Lower lobe of right lung (tissue), 2 donors: ENCODE measurements around the gene TPR. TPM values are rescaled to one million over a fixed set of nuclear protein-coding genes. Genes with fewer than 3 reads are reported as not detected.

Source experiments
- ATAC-seq, 2 donors: fragments of 200-7000 bp; cut with Tn5 transposase; one replicate each; pipeline ENCODE4 v1.9.1; 2020 to 2022; ENCODE audit warnings: mild to moderate bottlenecking in 2 of 2, moderate library complexity in 2 of 2
- DNase-seq: peaks from one replicate; pipeline ENCODE4 v3.0.0-alpha.2; 2020
- H3K27ac ChIP-seq: fragments of 200-600 bp; one replicate; pipeline ENCODE4 v1.8.0; 2022
- H3K27me3 ChIP-seq: fragments of 200-600 bp; one replicate; pipeline ENCODE4 v1.8.0; 2022; ENCODE audit warnings: low read depth
- H3K36me3 ChIP-seq: fragments of 200-600 bp; one replicate; pipeline ENCODE4 v1.8.0; 2022; ENCODE audit warnings: mild to moderate bottlenecking
- H3K4me1 ChIP-seq: fragments of 200-600 bp; one replicate; pipeline ENCODE4 v1.8.0; 2022
- H3K4me3 ChIP-seq: fragments of 200-600 bp; one replicate; pipeline ENCODE4 v1.8.0; 2022; ENCODE audit warnings: mild to moderate bottlenecking
- H3K9me3 ChIP-seq: fragments of 200-600 bp; one replicate; pipeline ENCODE4 v1.8.0; 2022
- CTCF ChIP-seq: fragments of 200-600 bp; IDR thresholded peaks from one replicate; pipeline ENCODE4 v1.8.0; 2022; ENCODE audit warnings: antibody characterized with exemption, mild to moderate bottlenecking
- intact Hi-C: fragments of 100-400 bp; cut with DNase I; formaldehyde crosslinking; loops from one replicate; pipeline ENCODE4 v1.11.0; 2022
- total RNA-seq: library from RNA; stranded (reverse); fragmentation: NEBNext Ultra II Directional; extraction: Animal tissue kit (Norgen Biotek cat#: 25700); gene quantifications from one replicate; pipeline ENCODE4 v1.2.1, GENCODE V29; 2021
- donor health status: DM: no; HTN: yes; CAD: no; lungs with severe emphysema.

The TPR gene
- total RNA-seq, 1 donor from 2014 or later = 79.2 TPM

GRCh38 chr1:186283374-186283773 is 91.7 kb downstream of the TPR start:
- intact Hi-C loops = no loop called here
- Histone ChIP-seq H3K27ac (no peak overlapping the region), H3K4me1 (no peaks in the 10 kb centered on the region), H3K36me3 (no peaks in the 10 kb centered on the region), H3K4me3 (no peak overlapping the region), H3K9me3 (no peaks in the 10 kb centered on the region), H3K27me3 (no peaks in the 10 kb centered on the region)
- ATAC-seq = no peak
- TF ChIP-seq CTCF = no peak
- no peak for DNase-seq

- no peaks in the 10 kb centered on the region for H3K9me3 ChIP-seq
- no peaks in the 10 kb centered on the region for H3K36me3 ChIP-seq
- no peaks in the 10 kb centered on the region for H3K4me1 ChIP-seq
- H3K27me3 ChIP-seq = no peaks in the 10 kb centered on the region
- intact Hi-C loops = no loop called here
- no peak for TF ChIP-seq CTCF
- H3K27ac ChIP-seq = no peak overlapping the region
- H3K4me3 ChIP-seq = no peak overlapping the region
- ATAC-seq = no peak
- no peak for DNase-seq
These were observed 92.6 kb downstream of the TPR start for GRCh38 chr1:186282466-186282865.

- Histone ChIP-seq H3K4me1 (no peaks in the 10 kb centered on the region), H3K9me3 (no peaks in the 10 kb centered on the region), H3K27ac (no peak overlapping the region), H3K4me3 (no peak overlapping the region), H3K27me3 (no peaks in the 10 kb centered on the region), H3K36me3 (no peaks in the 10 kb centered on the region)
- DNase-seq = no peak
- intact Hi-C loops = no loop called here
- no peak for TF ChIP-seq CTCF
- ATAC-seq = no peak
These were observed 99.2 kb downstream of the TPR start for GRCh38 chr1:186275822-186276221.

GRCh38 chr1:186272486-186272885 is 102.6 kb downstream of the TPR start:
- Histone ChIP-seq H3K4me3 (no peak overlapping the region), H3K27me3 (no peaks in the 10 kb centered on the region), H3K9me3 (no peaks in the 10 kb centered on the region), H3K4me1 (no peaks in the 10 kb centered on the region), H3K27ac (no peak overlapping the region), H3K36me3 (no peaks in the 10 kb centered on the region)
- intact Hi-C loops = no loop called here
- DNase-seq (no peak), ATAC-seq (no peak)
- TF ChIP-seq CTCF = no peak

- H3K4me1 ChIP-seq = no peaks in the 10 kb centered on the region
- no peaks in the 10 kb centered on the region for H3K9me3 ChIP-seq
- TF ChIP-seq CTCF = no peak
- ATAC-seq (no peak), DNase-seq (no peak)
- intact Hi-C loops = no loop called here
- no peaks in the 10 kb centered on the region for H3K36me3 ChIP-seq
- no peaks in the 10 kb centered on the region for H3K27me3 ChIP-seq
- no peak overlapping the region for H3K4me3 ChIP-seq
- no peak overlapping the region for H3K27ac ChIP-seq
These were observed 104.0 kb downstream of the TPR start for GRCh38 chr1:186271032-186271431.

Other genes starting within 250 kb of the TPR start
- gene PRG4, start 79.0 kb downstream of the TPR start, total RNA-seq = 5.6 TPM
- 20.6 TPM for gene ODR4, start 585 bp upstream of the TPR start, total RNA-seq
- not detected for gene PDC, start 85.9 kb upstream of the TPR start, total RNA-seq